Kidney (tissue), 14 donors: Measurements from ENCODE around the gene ZDHHC8. TPM values are rescaled to one million over a fixed set of nuclear protein-coding genes. Genes with fewer than 3 reads are reported as not detected.

Experiments
- DNase-seq, 5 donors: peaks; one replicate each; pipeline ENCODE4 v3.0.0-alpha.2; 2013 to 2020
- FAIRE-seq: peaks from 2 replicates; lab custom pipeline; 2012; peaks lifted over from hg19 to GRCh38; lab: Jason Lieb, UNC
- H3K27ac ChIP-seq, 2 donors: one replicate each; pipeline ENCODE4 v1.7.0; 2013; ENCODE audit warnings: low read depth in 2 of 2, low read length in 2 of 2, inconsistent platforms in 1 of 2
- H3K27me3 ChIP-seq: one replicate; pipeline ENCODE4 v1.7.1; 2013; ENCODE audit warnings: low read length, inconsistent platforms; ENCODE audit not compliant: control insufficient read depth, insufficient read depth
- H3K36me3 ChIP-seq, 3 donors: one replicate each; pipeline versions ENCODE4 v1.7.0 to v1.7.1; 2013; ENCODE audit warnings: low read length in 3 of 3, control low read depth in 1 of 3, inconsistent platforms in 1 of 3; ENCODE audit not compliant: insufficient read depth in 3 of 3, control insufficient read depth in 2 of 3
- H3K4me1 ChIP-seq, 3 donors: one replicate each; pipeline versions ENCODE4 v1.7.0 to v1.7.1; 2013; ENCODE audit warnings: low read length in 3 of 3, inconsistent platforms in 1 of 3, low read depth in 1 of 3; ENCODE audit not compliant: control insufficient read depth in 2 of 3, insufficient read depth in 2 of 3
- H3K4me3 ChIP-seq, 3 donors: one replicate each; pipeline versions ENCODE4 v1.7.0 to v1.8.1; 2013; ENCODE audit warnings: low read length in 3 of 3, control low read depth in 1 of 3, inconsistent platforms in 1 of 3
- H3K9ac ChIP-seq, 3 donors: one replicate each; pipeline versions ENCODE4 v1.7.0 to v1.7.1; 2013; ENCODE audit warnings: low read length in 3 of 3, control low read depth in 1 of 3, inconsistent platforms in 1 of 3
- H3K9me3 ChIP-seq, 3 donors: one replicate each; pipeline versions ENCODE4 v1.7.0 to v1.7.1; 2013; ENCODE audit warnings: low read length in 3 of 3, control low read depth in 1 of 3, inconsistent platforms in 1 of 3; ENCODE audit not compliant: control insufficient read depth in 2 of 3, insufficient read depth in 1 of 3
- CTCF ChIP-seq: IDR thresholded peaks from 3 replicates; pipeline ENCODE4 v1.5.1; 2012; ENCODE audit warnings: mild to moderate bottlenecking, moderate library complexity, borderline replicate concordance; ENCODE audit not compliant: insufficient read depth; ENCODE audit errors: extremely low read depth
- intact Hi-C: fragments of 100-400 bp; cut with DNase I; formaldehyde crosslinking; loops from one replicate; pipeline ENCODE4 v1.11.1; 2022
- polyA plus RNA-seq: library from polyadenylated mRNA; stranded (reverse); fragments of 350-450 nt; fragmentation: Illumina TruSeq; extraction: RNeasy Lipid Tissue Mini Kit (QIAGEN cat#74804); gene quantifications from one replicate; pipeline ENCODE4 v1.2.3, GENCODE V29; 2014; ENCODE audit warnings: low read depth, low replicate concordance; ENCODE audit not compliant: insufficient read depth
- total RNA-seq: library from RNA; stranded (reverse); fragmentation: NEBNext Ultra II Directional; extraction: Animal tissue kit (Norgen Biotek cat#: 25700); gene quantifications from one replicate; pipeline ENCODE4 v1.2.1, GENCODE V29; 2021
- donor health status: control.
- donor health status: control.
- donor health status: control.
- donor health status: control.
- donor health status: control.
- donor health status: DM: yes; HTN: yes; CAD: no.
- donor health status: Normal renal cell carcinoma (clear cell type).

The ZDHHC8 gene
- total and polyA plus RNA-seq, 2 donors from 2014 or later, result 18.8 to 57.1 TPM

GRCh38 chr22:20188567-20188877 is 56.9 kb downstream of the ZDHHC8 start:
- FAIRE-seq, result no peak
- no peak for TF ChIP-seq CTCF
- no peaks in the 10 kb centered on the region for H3K27me3 ChIP-seq
- H3K4me1 ChIP-seq, result no peaks in the 10 kb centered on the region
- no peaks in the 10 kb centered on the region for H3K9me3 ChIP-seq
- H3K36me3 ChIP-seq, result no peaks in the 10 kb centered on the region
- no peak overlapping the region for H3K4me3 ChIP-seq
- intact Hi-C loops, result no loop called here
- no peak overlapping the region for H3K9ac ChIP-seq
- no peak overlapping the region for H3K27ac ChIP-seq
- no peak for DNase-seq

GRCh38 chr22:20191000-20191515 is 59.5 kb downstream of the ZDHHC8 start:
- no peaks in the 10 kb centered on the region for H3K4me1 ChIP-seq
- H3K4me3 ChIP-seq, result no peak overlapping the region
- FAIRE-seq, result no peak
- no peaks in the 10 kb centered on the region for H3K9me3 ChIP-seq
- intact Hi-C loops, result no loop called here
- TF ChIP-seq CTCF, result no peak
- DNase-seq, result no peak
- H3K27ac ChIP-seq, result no peak overlapping the region
- no peak overlapping the region for H3K9ac ChIP-seq
- no peaks in the 10 kb centered on the region for H3K27me3 ChIP-seq
- no peaks in the 10 kb centered on the region for H3K36me3 ChIP-seq

GRCh38 chr22:20191803-20192202 is 60.2 kb downstream of the ZDHHC8 start:
- Histone ChIP-seq H3K4me3 (no peak overlapping the region), H3K9ac (no peak overlapping the region), H3K36me3 (no peaks in the 10 kb centered on the region), H3K27me3 (no peaks in the 10 kb centered on the region), H3K9me3 (no peaks in the 10 kb centered on the region), H3K4me1 (no peaks in the 10 kb centered on the region), H3K27ac (no peak overlapping the region)
- FAIRE-seq, result no peak
- intact Hi-C loops, result no loop called here
- DNase-seq, result no peak
- no peak for TF ChIP-seq CTCF

GRCh38 chr22:20192293-20192971 is 60.8 kb downstream of the ZDHHC8 start:
- H3K9ac ChIP-seq, result no peak overlapping the region
- no peak overlapping the region for H3K4me3 ChIP-seq
- FAIRE-seq (no peak), DNase-seq (no peak)
- no peak overlapping the region for H3K27ac ChIP-seq
- intact Hi-C loops, result no loop called here
- no peaks in the 10 kb centered on the region for H3K36me3 ChIP-seq
- no peaks in the 10 kb centered on the region for H3K9me3 ChIP-seq
- TF ChIP-seq CTCF, result no peak
- H3K4me1 ChIP-seq, result no peaks in the 10 kb centered on the region
- H3K27me3 ChIP-seq, result no peaks in the 10 kb centered on the region
